GM18520 (cell line): ENCODE data around the gene FEZ2.

Source experiments
- ATAC-seq: cut with Tn5 transposase; IDR thresholded peaks from one replicate; pipeline ENCODE4 v1.9.1; 2021; ENCODE audit not compliant: unreplicated experiment

The FEZ2 gene

GRCh38 chr2:36587556-36587955, 10.4 kb downstream of the FEZ2 start:
- no peak for ATAC-seq

DNA sequence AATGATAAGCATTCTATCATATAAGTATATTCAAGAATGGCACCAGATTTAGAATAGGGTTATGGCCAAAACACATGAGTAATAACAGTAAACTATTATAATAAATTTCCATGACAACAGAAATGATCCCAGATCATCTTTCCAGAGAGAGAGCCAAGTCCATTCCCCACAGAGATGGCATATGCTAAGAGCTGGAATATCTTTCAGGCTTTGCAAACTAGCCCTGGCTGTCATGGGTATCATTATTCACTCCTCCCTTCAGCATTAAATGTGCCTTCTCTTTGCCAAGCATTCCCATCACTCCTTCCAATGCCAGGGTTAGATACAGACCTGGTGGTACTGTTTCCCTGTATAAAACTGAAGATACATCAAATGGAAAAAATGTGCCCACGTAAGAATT, 10.9 kb downstream of the FEZ2 start:
- no peak for ATAC-seq

DNA sequence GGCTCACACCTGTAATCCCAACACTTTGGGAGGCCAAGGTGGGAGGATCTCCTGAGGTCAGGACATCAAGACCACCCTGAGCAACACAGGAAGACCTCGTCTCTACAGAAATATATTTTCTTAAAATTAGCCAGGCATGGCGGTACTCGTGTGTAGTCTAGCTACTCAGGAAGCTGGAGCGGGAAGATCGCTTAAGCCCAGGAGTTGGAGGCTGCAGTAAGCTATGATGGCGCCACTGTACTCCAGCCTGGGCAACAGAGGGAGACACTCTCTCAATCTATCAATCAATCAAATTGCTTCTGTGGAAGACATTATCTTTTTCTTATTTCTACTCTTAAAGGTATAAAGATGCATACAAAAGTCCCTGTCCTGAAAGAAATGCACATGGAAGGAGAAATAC, 11.3 kb downstream of the FEZ2 start:
- ATAC-seq = no peak

GRCh38 chr2:36584148-36584794, 13.7 kb downstream of the FEZ2 start:
- no peak for ATAC-seq

DNA sequence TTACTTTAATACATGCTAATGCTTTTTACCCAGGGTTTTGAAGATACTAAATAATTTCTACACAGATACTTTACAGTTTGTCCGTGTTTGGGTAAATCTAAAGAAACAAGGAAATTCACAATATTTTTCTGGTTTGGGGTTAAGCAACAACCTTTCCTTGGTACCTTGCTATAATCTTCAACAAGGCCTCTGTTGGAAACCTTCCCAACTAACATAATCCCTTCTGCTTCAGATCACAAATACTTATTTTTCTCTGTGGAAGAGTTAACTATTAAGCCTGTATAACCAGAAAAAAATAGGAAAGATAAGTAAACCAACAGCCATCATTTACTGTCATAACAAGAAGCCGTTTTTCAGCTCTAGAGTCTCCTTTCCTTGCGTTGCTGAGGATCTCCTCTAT, 15.0 kb downstream of the FEZ2 start:
- no peak for ATAC-seq

DNA sequence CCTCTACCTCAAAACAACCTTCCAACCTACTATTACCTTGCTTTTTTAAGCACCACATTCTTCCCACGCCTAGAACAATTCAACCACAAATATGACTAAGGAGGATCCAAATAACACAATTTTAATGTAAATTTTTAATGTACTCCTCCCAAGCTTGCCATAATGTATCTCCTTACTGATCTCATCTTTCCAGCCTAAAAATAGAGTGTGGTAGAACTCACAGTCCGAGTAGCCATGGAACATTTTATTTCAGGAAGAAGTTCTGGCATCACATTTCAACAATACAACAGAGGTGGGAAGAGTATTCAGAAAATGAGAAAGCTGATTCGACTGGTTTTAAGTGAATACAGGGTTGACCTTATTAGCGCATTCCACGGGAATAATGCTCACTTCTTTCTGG, 15.4 kb downstream of the FEZ2 start:
- ATAC-seq = no peak

DNA sequence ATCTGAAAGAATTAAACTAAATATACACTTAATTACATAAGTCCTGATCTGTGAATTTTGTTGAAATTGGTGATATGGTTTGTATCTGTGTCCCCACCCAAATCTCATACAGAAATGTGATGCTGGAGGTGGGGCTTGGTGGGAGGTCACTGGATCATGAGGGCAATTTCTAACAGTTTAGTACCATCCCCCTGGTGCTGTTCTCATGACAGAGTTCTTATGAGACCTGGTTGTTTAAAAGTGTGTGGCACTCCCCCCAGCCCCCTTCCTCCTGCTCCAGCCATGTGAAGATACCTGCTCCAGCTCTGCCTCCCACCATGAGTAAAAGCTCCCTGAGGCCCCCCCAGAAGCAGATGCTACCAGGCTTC, 18.7 kb downstream of the FEZ2 start:
- no peak for ATAC-seq

DNA sequence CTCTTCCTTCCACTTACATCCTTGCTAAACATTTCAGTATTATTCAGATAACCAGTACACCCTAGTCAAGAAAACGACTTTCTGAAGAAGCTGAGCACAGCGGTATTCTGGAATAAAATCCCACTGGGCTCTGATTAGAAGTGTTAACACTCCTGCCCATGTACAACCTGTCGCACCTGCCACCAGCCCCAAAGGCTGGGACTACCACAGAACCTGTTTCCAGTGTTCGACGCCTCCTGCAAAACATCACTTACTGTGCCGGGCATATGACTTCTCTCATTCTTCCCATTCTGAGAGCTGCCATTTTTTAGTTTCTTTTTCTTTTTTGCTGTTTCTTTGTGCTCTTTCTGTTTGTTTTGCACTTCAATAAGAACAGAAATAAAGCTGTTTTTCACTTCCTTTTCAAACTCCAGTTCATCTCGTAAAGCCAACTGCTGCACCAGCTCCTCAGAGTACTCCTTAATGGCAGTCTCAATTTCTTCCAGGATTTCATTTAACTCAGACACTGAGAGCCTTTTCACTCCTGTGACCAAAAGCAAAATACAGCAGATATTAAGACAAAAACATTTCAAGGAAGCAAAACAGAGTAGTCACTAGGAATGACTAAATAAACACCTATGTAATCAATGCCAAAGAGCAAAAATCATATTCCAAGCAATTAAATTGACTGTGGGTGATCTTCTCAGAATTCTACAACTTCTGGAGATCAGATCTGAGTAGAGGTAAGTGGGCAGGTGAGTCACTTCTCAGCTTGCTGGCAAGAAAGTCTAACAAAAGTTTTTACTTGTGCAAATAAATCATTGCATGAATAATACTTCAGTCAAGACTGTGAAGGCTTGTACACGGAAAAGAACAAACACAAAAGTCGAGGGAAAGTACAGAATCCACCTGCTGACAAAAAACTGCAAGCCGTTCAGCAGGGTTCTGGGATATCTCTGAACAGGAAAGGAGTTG, 19.3 kb downstream of the FEZ2 start:
- no peak for ATAC-seq

DNA sequence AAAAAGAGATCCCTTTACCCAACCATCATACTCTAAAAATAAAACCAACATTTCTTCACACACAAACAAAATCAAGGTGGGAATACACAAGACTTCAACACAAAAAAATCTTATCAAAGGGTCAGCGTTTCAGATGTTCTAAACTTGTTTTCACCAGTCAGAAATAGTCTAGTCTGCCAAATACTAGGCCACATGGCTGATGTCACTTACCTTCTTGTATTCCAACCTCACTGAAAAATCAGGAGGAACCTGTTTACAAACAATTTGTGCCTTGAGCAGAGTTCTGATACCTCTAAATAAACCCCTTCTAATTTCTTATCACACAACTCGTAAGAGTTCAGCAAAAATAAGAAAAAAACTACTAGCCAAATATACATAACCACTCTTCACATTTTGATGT, 20.1 kb downstream of the FEZ2 start:
- no peak for ATAC-seq

DNA sequence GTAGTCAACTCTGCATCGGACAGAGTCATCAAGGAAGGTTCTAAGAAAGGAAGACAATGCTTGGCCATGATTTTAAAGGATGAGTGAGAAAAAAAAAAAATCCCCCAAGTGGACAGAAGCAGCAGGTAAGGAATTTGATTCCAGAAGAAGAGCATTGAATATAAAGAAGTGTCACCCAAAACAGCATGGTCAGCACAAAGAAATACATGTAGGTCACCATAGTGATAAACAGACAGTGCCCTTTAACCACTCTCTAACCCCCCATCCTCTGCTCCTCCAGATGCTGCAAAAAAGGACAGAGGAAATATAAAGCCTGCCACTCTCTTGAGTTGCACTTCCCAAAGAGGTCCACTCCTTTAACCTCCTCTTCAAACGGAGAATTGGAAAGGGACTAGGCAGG, 23.4 kb downstream of the FEZ2 start:
- no peak for ATAC-seq

GRCh38 chr2:36573165-36573564, 24.8 kb downstream of the FEZ2 start:
- no peak for ATAC-seq

DNA sequence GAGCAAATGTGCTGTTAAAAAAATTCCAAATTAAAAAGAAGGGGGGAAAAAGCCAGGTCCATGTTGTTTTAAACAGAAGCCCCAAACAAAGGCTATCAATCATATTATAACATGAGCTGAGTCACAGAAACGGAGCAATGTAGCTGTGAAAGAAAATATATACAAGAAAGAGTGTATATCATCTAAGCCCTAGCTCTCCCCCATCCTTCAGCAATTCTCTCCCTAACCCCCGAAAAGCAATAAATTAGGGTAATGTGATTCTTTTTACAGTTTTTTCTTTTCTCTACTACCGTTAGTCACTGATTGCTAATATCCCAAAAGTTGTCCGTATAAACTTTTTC, 25.3 kb downstream of the FEZ2 start:
- no peak for ATAC-seq

- ATAC-seq = no peak
Observed at GRCh38 chr2:36572054-36572718, 25.8 kb downstream of the FEZ2 start.

DNA sequence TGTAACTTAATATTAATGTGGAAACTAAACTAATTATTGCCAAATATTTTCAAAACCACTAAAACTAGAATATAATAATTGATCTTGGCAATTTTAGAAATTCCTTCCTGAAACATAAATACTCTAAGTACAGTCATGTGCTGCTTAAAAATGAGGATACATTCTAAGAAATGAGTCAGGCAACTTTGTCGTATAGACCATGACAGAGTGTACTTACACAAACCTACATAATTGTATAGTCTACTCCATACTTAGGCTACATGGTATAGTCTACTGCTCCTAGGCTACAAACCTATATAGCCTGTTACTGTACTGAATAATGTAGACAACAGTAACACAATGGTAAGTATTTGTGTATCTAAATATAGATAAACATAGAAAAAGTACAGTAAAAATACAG, 27.6 kb downstream of the FEZ2 start:
- no peak for ATAC-seq

DNA sequence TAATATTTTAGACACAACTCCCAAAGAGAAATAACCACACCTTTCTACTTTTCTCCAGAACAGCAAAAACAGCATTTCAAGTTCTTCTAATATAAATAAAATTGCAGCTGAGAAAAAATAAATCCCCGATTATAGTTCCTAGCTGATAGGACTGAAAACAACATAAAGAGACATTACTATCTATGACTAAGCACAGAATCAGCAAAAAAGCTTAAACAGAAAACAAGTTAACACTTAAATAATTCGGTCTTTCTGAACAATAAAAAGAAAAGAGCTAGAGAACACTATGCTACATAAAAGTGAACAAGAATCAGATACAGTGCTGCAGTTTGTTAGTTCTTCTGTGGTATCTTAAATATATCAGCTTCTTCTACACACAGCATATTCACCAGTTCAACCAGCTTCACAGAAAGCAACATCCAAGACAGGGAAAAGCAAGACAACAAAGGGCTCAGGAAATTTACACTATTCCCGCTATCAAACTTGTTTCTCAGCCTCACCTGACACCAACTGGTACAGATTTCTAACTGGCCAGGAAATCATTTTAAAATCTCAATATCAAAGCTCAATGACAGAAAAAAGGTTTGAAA, 28.6 kb downstream of the FEZ2 start:
- ATAC-seq = no peak

GRCh38 chr2:36568516-36569246, 29.3 kb downstream of the FEZ2 start:
- ATAC-seq = no peak

DNA sequence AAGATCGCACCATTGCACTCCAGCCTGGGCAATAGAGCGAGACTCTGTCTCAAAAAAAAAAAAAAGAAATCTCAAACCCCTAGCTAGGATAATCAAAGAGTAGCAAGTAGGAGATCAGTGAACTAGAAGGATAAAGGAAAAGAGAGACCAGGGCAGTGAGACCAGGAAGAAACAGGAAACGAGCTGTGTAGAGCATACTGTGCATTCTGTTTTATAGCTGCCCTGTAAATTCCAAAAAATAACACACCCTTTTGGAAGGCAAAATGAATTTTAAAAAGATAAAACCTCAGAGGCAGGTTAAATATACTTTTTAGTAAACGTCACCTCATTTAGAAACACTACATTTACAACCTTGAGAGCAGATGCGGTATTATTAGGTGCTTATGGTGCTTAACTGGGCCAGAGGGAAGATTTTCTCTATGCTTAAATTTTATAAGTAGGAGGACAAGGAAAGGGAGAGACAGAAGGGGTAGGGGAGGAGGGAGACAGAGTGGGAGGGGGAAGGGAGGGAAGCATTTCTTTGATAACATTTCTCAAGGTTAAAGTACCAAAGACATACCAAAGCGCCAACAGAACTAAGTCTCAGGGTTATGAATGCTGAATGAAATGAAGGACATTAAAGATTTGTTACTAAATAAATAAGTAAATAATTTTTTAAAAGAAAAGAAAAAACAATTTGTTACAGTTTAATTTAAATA, 30.1 kb downstream of the FEZ2 start:
- no peak for ATAC-seq

DNA sequence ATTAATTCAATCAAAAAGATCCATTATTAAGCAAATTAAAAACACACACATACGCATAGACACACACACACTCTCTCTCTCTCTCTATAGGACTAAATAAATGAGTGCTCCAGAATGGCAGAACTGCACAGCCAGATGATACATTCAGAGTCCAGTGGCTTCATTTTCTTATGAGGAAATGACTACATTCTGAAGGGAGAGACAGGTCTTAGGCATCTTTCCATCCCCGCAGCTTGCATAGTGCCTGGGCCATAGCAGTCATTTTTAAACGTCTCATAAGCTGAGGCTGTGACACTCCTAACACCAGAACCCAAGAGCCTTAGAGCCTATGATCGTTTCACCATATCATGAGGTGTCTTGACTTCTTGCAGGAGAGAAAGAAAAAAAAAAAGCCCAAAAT, 31.1 kb downstream of the FEZ2 start:
- no peak for ATAC-seq

GRCh38 chr2:36565712-36566111, 32.3 kb downstream of the FEZ2 start:
- no peak for ATAC-seq

DNA sequence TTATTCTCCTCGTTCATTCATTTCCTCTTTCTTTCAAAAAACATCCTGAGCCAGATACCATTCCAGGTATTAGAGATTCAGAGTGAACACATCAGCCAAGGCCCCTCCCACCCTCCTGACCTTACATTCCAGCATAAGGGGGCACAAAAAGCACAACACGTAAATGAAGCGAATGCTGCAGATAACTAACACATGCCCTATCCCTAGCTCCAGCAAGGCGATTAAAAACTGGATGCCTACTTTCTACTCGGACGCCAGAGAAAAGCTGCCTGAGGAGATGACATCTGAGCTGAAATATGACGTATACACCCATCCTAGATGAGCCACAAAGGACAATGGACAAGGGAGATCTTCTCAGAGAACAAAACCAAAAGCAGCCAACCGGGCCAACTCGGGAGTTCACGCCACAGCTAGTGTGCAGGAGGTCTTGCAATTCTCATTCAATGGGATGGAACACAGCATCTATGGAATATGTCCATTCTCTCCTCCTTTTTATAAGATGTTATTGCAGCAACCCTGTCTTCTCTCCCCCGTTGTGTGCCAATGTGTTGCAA, 33.5 kb downstream of the FEZ2 start:
- no peak for ATAC-seq
